ENCODE results near the gene USP44. TPM values are rescaled to one million over a fixed set of nuclear protein-coding genes. Genes with fewer than 3 reads are reported as not detected.

USP44 gene
- total RNA-seq, 1 experiment from 2014 or later = not detected

DNA sequence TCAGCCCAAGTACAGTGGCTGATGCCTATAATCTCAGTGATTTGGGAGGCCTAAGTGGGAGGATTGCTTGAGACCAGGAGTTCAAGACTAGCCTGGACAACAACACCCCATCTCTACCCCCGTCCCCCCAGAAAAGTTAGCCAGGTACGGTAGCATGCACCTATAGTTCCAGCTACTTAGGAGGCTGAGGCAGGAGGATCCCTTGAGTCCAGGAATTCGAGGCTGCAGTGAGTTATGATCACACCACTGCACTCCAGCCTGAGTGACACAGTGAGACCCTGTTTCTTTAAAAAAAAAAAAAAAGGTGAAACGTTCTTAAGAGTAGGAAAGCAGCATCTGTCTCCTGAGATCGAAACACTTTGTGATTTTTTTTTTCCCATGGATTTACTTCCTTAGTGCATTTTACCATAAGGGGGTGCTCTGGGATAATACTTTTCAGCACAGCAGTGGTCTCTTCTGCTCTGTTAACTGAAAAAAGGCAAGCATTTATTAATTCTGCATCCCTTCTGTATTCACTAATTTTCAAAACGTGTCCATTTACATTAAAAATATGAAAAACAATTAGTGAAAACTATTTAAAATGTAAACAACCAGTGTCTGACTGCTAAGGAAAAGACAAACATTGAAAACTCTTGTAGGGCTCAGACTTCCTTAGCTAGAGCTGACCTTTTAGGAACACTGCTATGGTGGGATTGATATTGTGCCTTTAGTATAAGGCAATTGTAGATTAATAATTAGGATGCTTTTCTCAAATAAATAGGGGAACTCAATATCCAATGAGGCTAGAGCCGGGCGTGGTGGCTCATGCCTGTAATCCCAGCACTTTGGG lies 31.2 kb upstream of the USP44 start:
- intact Hi-C loops (cut with micrococcal nuclease) = loop anchor here (1.0 to 10.0 kb wide), 3 partner anchors 40 to 233 kb away; no protein-coding TSS in a partner anchor
- no peaks in the 10 kb centered on the region for H3K36me3 Mint-ChIP-seq (ENCODE audit: insufficient read depth, unreplicated experiment)
- ChIA-PET POLR2A (interaction anchor here (0.7 to 1.8 kb wide), 4 partner anchors 66 to 433 kb away, joined by 3 to 4 read pairs (median 4); no protein-coding TSS in a partner anchor), CTCF (interaction anchor here (0.7 to 7.4 kb wide), 28 partner anchors 11 to 1411 kb away, joined by 3 to 114 read pairs (median 3); no protein-coding TSS in a partner anchor)
- H3K4me3 Mint-ChIP-seq (ENCODE audit: unreplicated experiment) = no peak overlapping the region
- peak; percentile 54 for TF ChIP-seq CTCF (IDR thresholded peaks at IDR 0.05; ENCODE audit: unreplicated experiment)
- H3K27ac Mint-ChIP-seq (ENCODE audit: low read depth, unreplicated experiment) = no peak overlapping the region
- H3K4me1 Mint-ChIP-seq (ENCODE audit: insufficient read depth, unreplicated experiment) = no peaks in the 10 kb centered on the region
- no peaks in the 10 kb centered on the region for H3K27me3 Mint-ChIP-seq (ENCODE audit: insufficient read depth, unreplicated experiment)
- no peaks in the 10 kb centered on the region for H3K9me3 Mint-ChIP-seq (ENCODE audit: unreplicated experiment)
- peak; percentile 51 for DNase-seq (ENCODE audit: unreplicated experiment)
- no TSS peak for BruUV-seq (replicated peaks)

- TF ChIP-seq CTCF (IDR thresholded peaks at IDR 0.05; ENCODE audit: unreplicated experiment) = no peak
- intact Hi-C loops (cut with micrococcal nuclease) = no loop called here
- POLR2A ChIA-PET = interaction anchor here (0.6 to 0.9 kb wide), 4 partner anchors 10 to 244 kb away, joined by 3 read pairs; no protein-coding TSS in a partner anchor
Measured at GRCh38 chr12:95577820-95578219, 26.5 kb upstream of the USP44 start.

DNA sequence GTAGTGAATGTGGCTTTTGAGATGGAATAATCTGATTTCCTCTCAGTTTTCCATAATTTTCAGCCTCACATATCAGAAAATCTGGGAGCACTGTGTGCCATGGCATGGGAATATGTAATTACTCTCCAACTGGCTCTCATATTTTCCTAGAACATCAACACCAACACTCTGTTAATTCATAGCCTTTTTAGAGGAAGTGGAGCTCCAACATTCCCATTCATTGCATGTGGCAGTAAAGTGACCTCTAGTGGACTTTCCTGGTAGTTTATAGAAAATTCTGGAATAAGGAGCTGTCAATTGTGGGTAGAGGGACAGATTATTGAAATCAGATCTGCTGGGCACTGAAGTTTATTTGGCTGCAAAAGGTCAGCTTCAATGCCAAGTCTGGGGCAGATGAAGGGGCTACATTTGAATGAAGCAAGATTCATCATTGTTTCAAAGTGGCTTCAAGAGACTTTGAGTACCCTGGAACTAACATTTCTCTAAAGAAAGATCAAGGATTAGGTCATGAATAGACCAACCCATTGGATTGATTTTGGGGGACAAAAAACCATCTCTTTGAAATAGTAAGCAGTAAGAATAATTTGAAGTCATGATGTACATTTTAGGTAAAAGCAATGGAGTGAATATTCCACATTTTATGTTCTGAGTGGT lies 23.6 kb upstream of the USP44 start:
- DNase-seq (ENCODE audit: unreplicated experiment) = peak; percentile 60
- no peak overlapping the region for H3K4me3 Mint-ChIP-seq (ENCODE audit: unreplicated experiment)
- ChIA-PET CTCF (interaction anchor here (0.6 to 3.1 kb wide), 46 partner anchors 9 to 1687 kb away, joined by 3 to 15 read pairs (median 3); no protein-coding TSS in a partner anchor), POLR2A (interaction anchor here (0.9 to 1.0 kb wide), 3 partner anchors 10 to 239 kb away, joined by 3 to 4 read pairs (median 3); partner anchors contain the start of gene METAP2)
- intact Hi-C loops (cut with micrococcal nuclease) = no loop called here
- H3K27me3 Mint-ChIP-seq (ENCODE audit: insufficient read depth, unreplicated experiment) = no peaks in the 10 kb centered on the region
- no peaks in the 10 kb centered on the region for H3K9me3 Mint-ChIP-seq (ENCODE audit: unreplicated experiment)
- TF ChIP-seq CTCF (IDR thresholded peaks at IDR 0.05; ENCODE audit: unreplicated experiment) = peak; percentile 64
- peak overlapping the region; percentile 23 for H3K27ac Mint-ChIP-seq (ENCODE audit: low read depth, unreplicated experiment)
- no peaks in the 10 kb centered on the region for H3K36me3 Mint-ChIP-seq (ENCODE audit: insufficient read depth, unreplicated experiment)
- no peaks in the 10 kb centered on the region for H3K4me1 Mint-ChIP-seq (ENCODE audit: insufficient read depth, unreplicated experiment)
- no TSS peak for BruUV-seq (replicated peaks)

More at GRCh38 chr12:95577820-95578219, 26.5 kb upstream of the USP44 start:
- Mint-ChIP-seq H3K9me3 (ENCODE audit: unreplicated experiment) (no peaks in the 10 kb centered on the region), H3K27me3 (ENCODE audit: insufficient read depth, unreplicated experiment) (no peaks in the 10 kb centered on the region), H3K27ac (ENCODE audit: low read depth, unreplicated experiment) (no peak overlapping the region), H3K36me3 (ENCODE audit: insufficient read depth, unreplicated experiment) (no peaks in the 10 kb centered on the region), H3K4me1 (ENCODE audit: insufficient read depth, unreplicated experiment) (no peaks in the 10 kb centered on the region), H3K4me3 (ENCODE audit: unreplicated experiment) (no peak overlapping the region)
- no TSS peak for BruUV-seq (replicated peaks)
- no peak for DNase-seq (ENCODE audit: unreplicated experiment)
- CTCF ChIA-PET = interaction anchor here (0.6 to 7.4 kb wide), 9 partner anchors 11 to 341 kb away, joined by 3 to 114 read pairs (median 4); no protein-coding TSS in a partner anchor

Data from MCF 10A (cell line).